Progenitor cell of endocrine pancreas (in vitro differentiated cells): ENCODE results near the gene ZNF746. TPM values are rescaled to one million over a fixed set of nuclear protein-coding genes. Genes with fewer than 3 reads are reported as not detected.
"Not testable (repeated sequence)": the region's sequence is repeated elsewhere in the genome, so short reads cannot be mapped to it uniquely, and the experiment has no call there.

ENCODE experiments used
- DNase-seq: peaks from one replicate; pipeline ENCODE4 v3.0.0; 2021; ENCODE audit warnings: low spot score; ENCODE audit not compliant: unreplicated experiment
- H3K27ac Mint-ChIP-seq: 2 replicates; pipeline ENCODE4 v1.8.0; 2021; ENCODE audit warnings: mild to moderate bottlenecking, moderate library complexity, mixed read lengths
- H3K27me3 Mint-ChIP-seq: 2 replicates; pipeline ENCODE4 v1.8.0; 2021; ENCODE audit warnings: mixed read lengths
- H3K36me3 Mint-ChIP-seq: 2 replicates; pipeline ENCODE4 v1.8.0; 2022; ENCODE audit warnings: mixed read lengths; ENCODE audit not compliant: insufficient read depth
- H3K4me1 Mint-ChIP-seq: 2 replicates; pipeline ENCODE4 v1.8.0; 2021; ENCODE audit warnings: low read depth, mixed read lengths
- H3K4me3 Mint-ChIP-seq: 2 replicates; pipeline ENCODE4 v1.8.0; 2021; ENCODE audit warnings: low read depth, mild to moderate bottlenecking, moderate library complexity, mixed read lengths
- H3K9me3 Mint-ChIP-seq: 2 replicates; pipeline ENCODE4 v1.8.0; 2021; ENCODE audit warnings: low read depth, mixed read lengths
- CTCF ChIP-seq: fragments of 200-600 bp; sonication (generic); IDR thresholded peaks from one replicate; pipeline ENCODE4 v1.5.0; 2021; ENCODE audit warnings: antibody characterized with exemption, mild to moderate bottlenecking; ENCODE audit not compliant: unreplicated experiment
- total RNA-seq: library from RNA; stranded (reverse); gene quantifications from 2 replicates; pipeline ENCODE4 v1.2.1, GENCODE V29; 2021

ZNF746 gene
- total RNA-seq, 1 donor from 2014 or later, result 26.7 TPM

DNA sequence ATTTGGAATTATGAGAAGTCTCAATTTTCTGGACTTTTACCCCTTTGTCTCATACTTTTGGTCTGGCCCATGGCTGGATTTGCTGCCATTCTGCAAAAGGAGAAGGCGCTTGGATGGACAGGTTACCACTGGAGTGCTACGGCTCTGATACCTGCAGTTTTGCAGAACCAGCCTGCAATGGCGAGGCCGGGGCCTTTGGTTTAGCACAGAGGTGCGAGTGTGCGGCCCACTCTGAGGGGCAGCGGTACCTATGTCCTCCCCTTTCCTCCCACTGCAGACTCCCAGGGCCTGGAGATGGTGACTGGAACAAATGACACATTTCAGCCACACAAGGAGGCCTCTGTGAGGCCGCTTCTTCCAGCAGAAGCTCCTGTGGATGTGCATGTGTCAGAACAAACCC, 48.6 kb downstream of the ZNF746 start:
- DNase-seq, result no peak
- Mint-ChIP-seq H3K27me3 (no peaks in the 10 kb centered on the region), H3K9me3 (no peaks in the 10 kb centered on the region), H3K27ac (no peak overlapping the region), H3K4me1 (no peaks in the 10 kb centered on the region), H3K36me3 (peaks cover 25% of the 10 kb centered on the region), H3K4me3 (no peak overlapping the region)
- TF ChIP-seq CTCF, result no peak

DNA sequence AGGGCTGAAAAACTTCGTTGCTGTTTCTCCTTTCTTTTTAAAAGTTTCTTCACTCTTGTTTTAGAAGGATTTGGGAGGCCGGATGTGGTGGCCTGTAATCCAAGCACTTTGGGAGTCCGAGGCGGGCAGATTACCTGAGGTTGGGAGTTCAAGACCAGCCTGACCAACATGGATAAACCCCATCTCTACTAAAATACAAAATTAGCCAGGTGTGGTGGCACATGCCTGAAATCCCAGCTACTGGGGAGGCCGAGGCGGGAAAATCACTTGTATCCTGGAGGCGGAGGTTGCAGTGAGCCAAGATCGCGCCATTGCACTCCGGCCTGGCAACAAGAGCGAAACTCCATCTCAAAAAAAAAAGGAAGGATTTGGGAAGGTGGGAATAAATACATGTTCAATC, 51.6 kb downstream of the ZNF746 start:
- not testable (repeated sequence) for H3K4me1 Mint-ChIP-seq, DNase-seq, H3K27ac Mint-ChIP-seq, H3K27me3 Mint-ChIP-seq, H3K9me3 Mint-ChIP-seq, H3K4me3 Mint-ChIP-seq
- H3K36me3 Mint-ChIP-seq, result peaks cover 22% of the 10 kb centered on the region

DNA sequence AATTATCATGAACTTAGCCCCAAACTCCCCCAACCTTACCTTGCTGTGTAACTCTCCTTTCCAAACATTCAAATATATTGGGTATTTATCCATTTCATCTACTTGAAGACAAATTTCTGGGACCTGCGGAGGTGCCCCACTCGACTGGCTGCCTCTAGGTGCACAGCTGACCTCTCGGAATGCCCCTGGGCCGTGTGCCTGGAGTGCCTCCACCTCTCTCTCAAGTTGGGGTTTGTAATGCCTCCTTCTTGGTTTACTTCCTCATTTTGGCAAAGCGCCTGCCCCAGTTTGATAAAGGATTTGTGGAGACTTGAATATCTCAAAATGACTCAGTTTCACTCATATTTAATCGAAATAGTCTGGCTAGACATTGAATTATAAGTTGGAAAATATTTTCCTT, 53.3 kb downstream of the ZNF746 start:
- Mint-ChIP-seq H3K4me1 (no peaks in the 10 kb centered on the region), H3K4me3 (no peak overlapping the region), H3K9me3 (no peaks in the 10 kb centered on the region), H3K27me3 (no peaks in the 10 kb centered on the region), H3K36me3 (peaks cover 15% of the 10 kb centered on the region), H3K27ac (peak overlapping the region; percentile 45)
- no peak for DNase-seq
- TF ChIP-seq CTCF, result no peak

DNA sequence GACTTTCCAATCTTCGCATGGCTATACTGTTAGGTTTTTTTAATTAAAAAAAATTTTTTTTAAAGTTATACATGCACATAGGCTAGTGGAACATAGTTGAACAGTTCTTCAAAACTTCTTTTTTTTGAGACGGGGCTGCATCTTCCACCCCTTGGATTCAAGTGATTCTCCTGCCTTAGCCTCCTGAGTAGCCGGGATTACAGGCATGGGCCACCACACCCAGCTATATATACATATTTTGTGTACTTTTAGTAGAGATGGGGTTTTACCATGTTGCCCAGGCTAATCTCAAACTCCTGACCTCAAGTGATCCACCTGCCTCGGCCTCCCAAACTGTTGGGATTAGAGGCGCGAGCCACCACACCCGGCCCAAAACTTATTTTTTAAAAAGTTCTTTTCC, 54.1 kb downstream of the ZNF746 start:
- no peak overlapping the region for H3K4me3 Mint-ChIP-seq
- H3K27me3 Mint-ChIP-seq, result no peaks in the 10 kb centered on the region
- TF ChIP-seq CTCF, result no peak
- H3K9me3 Mint-ChIP-seq, result no peaks in the 10 kb centered on the region
- peaks cover 15% of the 10 kb centered on the region for H3K36me3 Mint-ChIP-seq
- no peak overlapping the region for H3K27ac Mint-ChIP-seq
- DNase-seq, result no peak
- no peaks in the 10 kb centered on the region for H3K4me1 Mint-ChIP-seq

DNA sequence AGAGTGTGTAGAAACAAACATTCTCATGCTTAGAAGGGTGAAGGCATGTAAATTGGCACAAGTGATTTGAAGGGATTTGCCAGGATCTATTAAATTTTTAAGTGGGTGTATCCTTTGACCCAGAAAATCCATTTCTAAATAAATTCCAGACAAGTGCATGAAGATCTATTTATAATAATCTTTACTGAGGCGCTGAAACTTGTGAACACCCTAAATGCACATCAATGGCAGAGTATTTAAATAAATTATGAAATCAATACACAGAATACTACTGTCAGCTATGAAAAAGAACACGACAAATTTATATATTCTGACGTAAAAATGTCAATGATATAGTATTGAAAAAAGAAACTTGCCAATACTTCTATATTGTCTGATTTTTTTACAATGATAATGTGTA, 54.7 kb downstream of the ZNF746 start:
- Mint-ChIP-seq H3K27me3 (no peaks in the 10 kb centered on the region), H3K36me3 (peaks cover 15% of the 10 kb centered on the region), H3K27ac (no peak overlapping the region), H3K9me3 (no peaks in the 10 kb centered on the region), H3K4me3 (no peak overlapping the region), H3K4me1 (no peaks in the 10 kb centered on the region)
- DNase-seq, result no peak
- TF ChIP-seq CTCF, result no peak

- H3K27ac Mint-ChIP-seq, result no peak overlapping the region
- H3K36me3 Mint-ChIP-seq, result peaks cover 5% of the 10 kb centered on the region
- TF ChIP-seq CTCF, result no peak
- no peaks in the 10 kb centered on the region for H3K4me1 Mint-ChIP-seq
- no peak overlapping the region for H3K4me3 Mint-ChIP-seq
- DNase-seq, result no peak
- no peaks in the 10 kb centered on the region for H3K9me3 Mint-ChIP-seq
- no peaks in the 10 kb centered on the region for H3K27me3 Mint-ChIP-seq
Observed at GRCh38 chr7:149440222-149440621, 57.4 kb downstream of the ZNF746 start.
